SK-MEL-5 (cell line): ENCODE measurements around the gene UBE2G1. TPM values are rescaled to one million over a fixed set of nuclear protein-coding genes. Genes with fewer than 3 reads are reported as not detected.
"Not testable (repeated sequence)": the region's sequence is repeated elsewhere in the genome, so short reads cannot be mapped to it uniquely, and the experiment has no call there.

Experiments
- DNase-seq: peaks from one replicate; pipeline ENCODE4 v3.0.0-alpha.2; 2016; ENCODE audit warnings: low read depth, low spot score
- in situ Hi-C: cut with HindIII; loops from 2 replicates; pipeline ENCODE4 v1.10.0; 2016; ENCODE audit warnings: low sequenced_read_pairs, high pct_unique_total_duplicates, low pct_unique_long_range_greater_than_20kb
- total RNA-seq: library from RNA; depleted of rRNA; stranded (reverse); fragments of >200 nt; shearing (Covaris generic); gene quantifications from 2 replicates; pipeline ENCODE4 v1.2.3, GENCODE V29; 2014

Gene UBE2G1
- total RNA-seq, 1 experiment from 2014 or later, result 57.0 TPM

DNA sequence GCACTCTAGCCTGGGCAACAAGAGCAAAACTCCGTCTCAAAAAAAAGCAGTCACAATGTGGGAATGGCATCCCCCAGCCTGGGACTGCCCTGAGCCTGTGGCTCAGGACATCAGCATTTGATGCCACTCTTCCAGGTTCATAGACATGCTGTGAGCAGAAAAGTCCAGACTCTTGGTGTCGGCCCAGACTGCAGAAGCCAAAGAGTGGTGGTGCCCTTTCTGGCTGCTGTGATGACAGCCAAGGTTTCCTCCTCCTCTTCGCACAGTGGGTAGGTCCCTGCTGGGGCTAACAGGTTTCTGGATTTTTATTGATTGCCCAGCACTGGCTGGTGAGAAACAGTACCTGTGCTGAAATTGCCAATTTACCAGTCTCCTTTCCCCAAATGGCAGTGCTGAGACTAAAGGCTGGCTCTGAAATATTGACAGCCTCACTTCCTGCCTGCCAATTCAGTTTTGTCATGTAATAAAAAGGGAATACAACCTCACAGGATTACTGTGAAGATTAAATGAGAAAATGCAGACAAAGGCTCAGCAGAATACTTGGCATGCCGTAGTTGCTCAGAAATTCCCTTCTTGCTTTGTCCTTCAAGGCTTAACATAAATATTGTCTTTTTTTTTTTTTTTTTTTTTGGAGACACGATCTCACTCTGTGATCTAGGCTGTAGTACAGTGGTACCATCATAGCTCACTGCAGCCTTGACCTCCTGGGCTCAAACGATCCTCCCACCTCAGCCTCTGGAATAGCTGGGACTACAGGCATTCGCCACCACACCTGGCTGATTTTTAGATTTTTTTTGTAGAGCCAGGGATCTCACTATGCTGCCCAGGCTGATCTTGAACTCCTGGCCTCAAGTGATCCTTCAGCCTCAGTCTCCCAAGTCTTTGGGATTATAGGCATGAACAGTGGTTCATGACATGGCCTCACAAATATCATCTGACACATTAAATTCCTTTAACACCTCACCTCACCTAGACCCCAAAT is 15.5 kb upstream of the UBE2G1 start:
- no peak for DNase-seq

DNA sequence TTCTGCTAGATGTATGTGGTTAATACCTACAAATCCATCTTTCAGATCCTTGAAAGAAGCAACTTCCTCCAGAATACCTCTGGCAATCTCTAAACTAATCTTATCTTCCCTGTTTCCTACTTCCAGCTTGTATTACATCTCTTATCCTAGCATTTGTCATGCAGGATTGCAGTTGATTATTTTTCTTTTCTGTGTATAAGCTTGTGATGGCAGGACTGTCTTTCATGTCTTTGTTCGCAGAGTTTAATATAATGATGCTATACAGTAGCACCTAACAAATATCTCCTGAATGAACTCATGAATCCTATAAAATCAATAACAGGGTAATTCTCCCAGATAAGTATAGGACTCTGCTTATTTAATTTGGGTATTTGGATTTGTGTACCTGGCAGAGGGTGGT is 12.2 kb upstream of the UBE2G1 start:
- in situ Hi-C loops, result no loop called here

More for the DNA sequence above, 15.5 kb upstream of the UBE2G1 start:
- in situ Hi-C loops, result no loop called here

DNA sequence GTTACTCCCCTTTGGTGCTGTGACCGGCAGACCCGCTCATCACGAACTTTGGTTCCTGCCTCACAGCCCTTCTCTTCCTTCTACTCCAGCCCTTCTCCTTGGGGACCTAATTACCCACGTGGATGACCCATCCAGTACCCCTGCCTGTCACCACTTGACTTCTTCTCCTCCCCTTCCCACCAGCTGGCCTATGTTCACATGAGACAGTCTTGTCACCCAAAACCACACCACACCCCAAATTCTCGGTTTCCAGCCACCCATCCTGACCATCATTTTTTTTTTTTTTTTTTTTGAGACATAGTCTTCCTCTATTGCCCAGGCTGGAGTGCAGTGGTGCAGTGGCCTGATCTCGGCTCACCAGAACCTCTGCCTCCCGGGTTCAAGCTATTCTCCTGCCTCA is 10.8 kb upstream of the UBE2G1 start:
- DNase-seq, in situ Hi-C loops: not testable (repeated sequence)

More for the DNA sequence above, 12.2 kb upstream of the UBE2G1 start:
- no peak for DNase-seq

DNA sequence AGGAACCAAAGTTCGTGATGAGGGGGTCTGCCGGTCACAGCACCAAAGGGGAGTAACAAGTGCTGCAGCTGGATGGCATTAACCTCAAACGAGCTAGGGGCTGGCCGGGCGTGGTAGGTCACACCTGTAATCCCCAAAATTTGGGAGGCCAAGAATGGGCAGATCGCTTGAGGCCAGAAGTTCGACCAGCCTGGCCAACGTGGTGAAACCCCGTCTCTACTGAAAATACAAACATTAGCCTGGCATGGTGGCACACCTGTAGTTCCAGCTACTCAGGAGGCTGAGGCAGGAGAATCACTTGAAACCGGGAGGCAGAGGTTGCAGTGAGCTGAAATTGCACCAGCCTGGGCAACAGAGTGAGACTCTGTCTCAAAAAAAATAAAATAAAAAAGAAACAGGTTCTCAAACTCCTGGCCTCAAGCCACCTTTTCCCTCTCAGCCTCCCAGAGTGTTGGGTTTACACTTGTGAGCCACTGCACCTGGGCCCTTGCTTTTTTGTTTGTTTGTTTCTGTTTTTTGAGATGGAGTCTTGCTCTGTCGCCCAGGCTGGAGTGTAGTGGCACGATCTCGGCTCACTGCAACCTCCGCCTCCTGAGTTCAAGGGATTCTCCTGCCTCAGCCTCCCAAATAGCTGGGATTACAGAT is 9.4 kb upstream of the UBE2G1 start:
- DNase-seq, in situ Hi-C loops: not testable (repeated sequence)

DNA sequence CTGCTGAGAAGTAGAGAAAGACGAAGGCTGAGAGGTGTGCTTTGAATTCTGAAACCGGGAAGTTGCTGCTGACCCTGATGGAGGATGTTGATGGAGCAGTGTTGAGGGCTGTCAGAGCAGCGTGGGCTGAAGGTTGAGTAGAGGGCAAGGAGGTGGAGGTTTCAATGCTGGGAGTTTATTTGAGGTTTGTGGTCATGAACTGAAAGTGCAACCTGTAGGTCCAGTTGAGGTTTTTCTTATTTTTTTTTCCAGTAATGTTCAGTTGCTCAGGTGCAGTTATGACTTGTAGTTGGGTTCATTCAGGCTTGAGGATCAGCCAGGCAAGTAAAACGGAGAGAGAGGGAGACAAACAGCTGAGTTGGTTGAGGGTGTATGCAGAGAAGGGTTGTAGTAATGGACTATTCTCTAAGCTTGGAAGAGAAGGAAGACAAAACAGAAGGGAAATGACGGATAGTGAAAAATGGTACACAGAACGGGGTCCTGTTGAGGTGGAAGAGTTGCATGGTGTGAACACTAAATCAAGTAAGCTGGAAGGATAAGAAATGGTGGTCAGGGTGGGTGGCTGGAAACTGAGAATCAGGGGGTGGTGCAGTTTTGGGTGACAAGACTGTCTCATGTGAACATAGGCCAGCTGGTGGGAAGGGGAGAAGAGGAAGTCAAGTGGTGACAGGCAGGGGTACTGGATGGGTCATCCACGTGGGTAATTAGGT is 8.7 kb upstream of the UBE2G1 start:
- no peak for DNase-seq
- in situ Hi-C loops, result no loop called here

DNA sequence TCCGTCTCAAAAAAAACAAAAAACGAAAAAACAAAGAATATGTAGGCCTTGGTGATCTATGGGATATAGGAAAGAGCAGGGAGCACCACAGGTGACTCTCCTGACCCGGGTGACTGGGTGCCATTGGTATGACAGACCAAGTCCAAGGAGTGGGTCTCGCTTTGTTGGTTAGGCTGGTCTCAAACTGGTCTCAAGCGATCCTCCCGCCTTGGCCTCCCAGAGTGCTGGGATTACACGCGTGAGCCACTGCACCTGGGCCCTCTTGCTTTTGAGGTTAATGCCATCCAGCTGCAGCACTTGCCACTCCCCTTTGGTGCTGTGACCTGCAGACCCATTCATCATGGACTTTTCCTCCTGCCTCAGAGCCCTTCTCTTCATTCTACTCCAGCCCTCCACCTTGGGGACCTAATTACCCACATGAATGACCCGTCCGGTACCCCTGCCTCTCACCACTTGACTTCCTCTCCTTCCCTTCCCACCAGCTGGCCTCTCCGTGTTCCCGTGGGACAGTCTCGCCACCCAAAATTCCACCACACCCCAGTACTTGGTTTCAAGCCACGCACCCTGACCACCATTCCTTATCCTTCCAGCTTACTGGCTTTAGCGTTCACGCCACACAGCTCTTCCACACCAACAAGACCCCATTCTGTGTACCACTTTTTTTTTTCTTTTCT is 3.2 kb upstream of the UBE2G1 start:
- in situ Hi-C loops, result no loop called here

DNA sequence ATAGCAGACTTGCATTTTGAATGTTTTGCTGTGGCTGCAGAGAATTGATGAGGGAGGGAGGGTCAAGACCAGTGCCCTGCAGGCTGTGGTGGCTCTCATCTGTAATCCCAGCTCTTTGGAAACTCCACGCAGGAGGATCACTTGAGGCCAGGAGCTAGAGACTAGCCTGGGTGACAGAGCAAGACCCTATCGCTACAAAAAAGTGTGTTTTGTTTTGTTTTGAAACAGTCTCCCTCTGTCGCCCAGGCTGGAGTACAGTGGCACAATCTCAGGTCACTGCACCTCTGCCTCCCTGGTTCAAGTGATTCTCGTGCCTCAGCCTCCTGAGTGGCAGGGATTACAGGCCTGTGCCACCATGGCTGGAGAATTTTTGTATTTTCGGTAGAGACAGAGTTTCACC is 1.9 kb upstream of the UBE2G1 start:
- no peak for DNase-seq
- in situ Hi-C loops, result no loop called here

More for the DNA sequence above, 3.2 kb upstream of the UBE2G1 start:
- no peak for DNase-seq

DNA sequence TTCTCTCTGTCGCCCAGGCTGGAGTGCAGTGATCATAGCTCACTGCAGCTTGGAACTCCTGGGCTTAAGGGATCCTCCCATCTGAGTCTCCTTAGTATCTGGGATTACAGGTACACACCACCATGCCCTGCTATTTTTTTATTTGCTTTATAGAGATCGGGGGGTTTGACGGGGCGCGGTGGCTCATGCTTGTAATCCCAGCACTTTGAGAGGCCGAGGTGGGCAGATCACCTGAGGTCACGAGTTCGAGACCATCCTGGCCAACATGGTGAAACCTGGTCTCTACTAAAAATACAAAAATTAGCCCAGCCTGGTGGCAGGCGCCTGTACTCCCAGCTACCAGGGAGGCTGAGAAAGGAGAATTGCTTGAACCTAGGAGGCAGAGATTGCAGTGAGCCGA is 702 bp upstream of the UBE2G1 start:
- DNase-seq, in situ Hi-C loops: not testable (repeated sequence)

DNA sequence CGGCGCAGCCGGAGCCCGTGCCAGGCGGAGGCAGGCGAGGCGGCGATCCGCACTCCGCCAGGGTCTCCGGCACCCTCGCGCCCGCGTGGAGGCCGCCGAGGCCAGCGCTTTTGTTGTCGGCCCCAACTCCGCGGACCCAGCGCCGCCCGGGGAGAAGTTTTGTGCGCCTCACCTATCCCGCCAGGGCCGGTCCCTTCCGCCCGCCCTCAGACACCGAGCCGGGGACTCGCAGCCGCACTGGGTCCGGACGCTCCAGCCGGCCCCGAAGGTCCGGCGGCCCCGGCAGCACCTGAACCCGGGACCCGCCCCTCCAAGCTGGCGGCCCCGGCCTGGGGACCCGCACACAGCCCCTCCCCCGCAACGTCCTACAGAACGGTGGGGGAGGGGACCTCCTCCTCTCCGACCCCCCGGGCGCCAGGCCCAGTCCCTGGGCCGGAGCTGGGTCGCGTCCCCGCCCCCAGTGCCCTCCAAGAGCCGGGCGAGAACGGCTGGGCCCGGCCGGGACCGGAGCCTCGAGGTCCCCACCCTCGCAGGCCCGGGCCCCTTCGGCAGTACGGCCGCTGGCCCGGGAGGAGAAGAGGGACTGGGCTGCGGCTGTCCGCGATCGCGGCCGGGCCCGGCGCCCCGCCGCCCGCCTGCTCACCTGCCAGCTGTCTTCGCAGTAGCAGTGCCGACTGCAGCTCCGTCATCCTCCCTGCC is 698 bp downstream of the UBE2G1 start:
- peak; percentile 23 for DNase-seq
- in situ Hi-C loops, result no loop called here

DNA sequence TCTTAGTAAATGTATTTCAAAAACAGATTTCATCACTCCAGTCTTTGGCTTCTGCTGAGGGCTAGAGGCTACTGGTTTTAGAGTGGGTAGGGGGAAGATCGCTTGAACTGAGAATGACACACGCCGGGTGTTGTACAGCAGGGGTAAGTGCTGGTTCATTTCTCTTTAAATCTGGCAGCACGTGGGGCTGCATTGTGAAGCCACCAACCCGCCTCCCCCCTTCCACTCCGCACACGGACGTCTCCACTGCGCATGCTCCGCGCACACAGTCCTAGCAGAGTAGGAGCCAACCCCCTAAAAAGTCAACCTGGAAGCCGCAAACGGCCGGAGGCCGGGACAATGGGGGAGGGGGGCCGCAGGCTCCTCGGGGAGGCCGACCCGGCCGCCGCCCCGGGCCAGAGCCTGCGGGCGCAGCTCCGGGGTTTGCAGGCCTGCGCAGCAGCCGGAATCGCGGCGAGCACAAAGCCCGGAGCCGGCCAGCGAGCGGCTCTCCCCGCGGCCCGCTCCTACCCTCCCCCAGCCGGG is 1.3 kb downstream of the UBE2G1 start:
- peak; percentile 95 for DNase-seq
- in situ Hi-C loops, result no loop called here

DNA sequence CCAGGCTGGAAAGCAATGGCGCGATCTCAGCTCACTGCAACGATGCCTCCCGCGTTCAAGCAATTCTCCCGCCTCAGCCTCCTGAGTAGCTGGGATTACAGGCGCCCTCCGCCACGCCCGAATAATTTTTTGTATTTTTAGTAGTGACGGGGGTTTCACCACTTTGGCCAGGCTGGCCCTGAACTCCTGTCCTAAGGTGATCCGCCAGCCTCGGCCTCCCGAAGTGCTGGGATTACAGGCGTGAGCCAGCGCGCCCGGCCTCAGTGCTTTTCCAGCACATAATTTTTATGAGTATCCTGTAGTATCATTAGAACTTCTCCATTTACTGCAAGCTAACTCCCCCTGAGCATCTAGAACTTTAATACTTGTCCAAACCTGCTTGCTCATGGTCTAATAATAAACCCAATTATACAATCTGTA is 1.8 kb downstream of the UBE2G1 start:
- no peak for DNase-seq
- in situ Hi-C loops, result no loop called here

DNA sequence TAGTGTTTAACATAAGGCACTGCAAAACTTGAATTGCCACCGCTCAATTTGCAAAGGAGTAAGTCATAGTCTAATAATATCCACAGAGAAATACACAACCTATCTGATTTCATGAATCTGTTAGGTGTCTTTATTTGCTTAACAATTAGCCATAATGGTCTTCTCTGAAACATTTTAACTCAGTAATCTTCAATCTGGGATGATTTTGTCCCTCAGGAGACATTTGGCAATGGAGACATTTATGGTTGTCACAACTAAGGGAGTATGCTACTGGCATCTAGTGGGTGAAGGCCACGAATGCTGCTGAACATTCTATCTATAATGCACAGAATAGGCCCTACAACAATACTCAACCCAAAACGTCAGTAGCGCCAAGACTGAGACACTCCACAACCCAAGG is 4.3 kb downstream of the UBE2G1 start:
- in situ Hi-C loops, result no loop called here

DNA sequence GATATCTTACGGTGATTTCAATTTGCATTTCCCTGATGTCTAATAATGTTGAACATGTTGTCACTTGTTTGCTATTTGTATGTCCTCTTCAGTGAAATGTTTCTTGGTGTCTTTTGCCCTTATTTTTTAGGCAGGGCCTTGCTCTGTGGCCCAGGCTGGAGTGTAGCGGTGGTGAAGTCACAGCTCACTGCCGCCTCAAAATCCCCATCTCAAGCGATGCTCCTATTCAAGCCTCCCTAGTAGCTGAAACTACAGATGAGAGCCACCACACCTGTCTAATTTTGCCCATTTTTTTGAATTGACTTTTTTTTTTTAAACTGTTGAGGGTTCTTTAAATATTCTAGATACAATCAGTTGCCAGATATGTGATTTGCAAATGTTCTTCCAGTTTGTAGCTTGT is 8.3 kb downstream of the UBE2G1 start:
- in situ Hi-C loops, result no loop called here
- no peak for DNase-seq

More for the DNA sequence above, 4.3 kb downstream of the UBE2G1 start:
- DNase-seq, result peak; percentile 53

DNA sequence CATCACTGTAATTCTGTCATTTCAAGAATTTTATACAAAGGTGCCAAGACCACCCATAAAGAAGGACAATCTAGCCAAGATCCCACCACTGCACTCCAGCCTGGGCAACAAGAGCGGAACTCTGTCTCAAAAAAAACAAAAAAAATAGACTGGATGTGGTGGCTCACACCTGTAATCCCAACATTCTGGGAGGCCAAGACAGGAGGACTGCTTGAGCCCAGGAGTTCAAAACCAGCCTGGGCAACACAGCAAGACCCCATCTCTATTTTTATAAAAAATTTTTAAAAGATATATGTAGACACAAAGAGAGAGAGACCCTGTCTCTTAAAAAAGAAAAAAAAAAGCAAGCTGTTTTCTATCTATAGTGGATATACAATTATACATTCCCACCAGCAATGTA is 8.8 kb downstream of the UBE2G1 start:
- DNase-seq, result no peak
- in situ Hi-C loops, result no loop called here

DNA sequence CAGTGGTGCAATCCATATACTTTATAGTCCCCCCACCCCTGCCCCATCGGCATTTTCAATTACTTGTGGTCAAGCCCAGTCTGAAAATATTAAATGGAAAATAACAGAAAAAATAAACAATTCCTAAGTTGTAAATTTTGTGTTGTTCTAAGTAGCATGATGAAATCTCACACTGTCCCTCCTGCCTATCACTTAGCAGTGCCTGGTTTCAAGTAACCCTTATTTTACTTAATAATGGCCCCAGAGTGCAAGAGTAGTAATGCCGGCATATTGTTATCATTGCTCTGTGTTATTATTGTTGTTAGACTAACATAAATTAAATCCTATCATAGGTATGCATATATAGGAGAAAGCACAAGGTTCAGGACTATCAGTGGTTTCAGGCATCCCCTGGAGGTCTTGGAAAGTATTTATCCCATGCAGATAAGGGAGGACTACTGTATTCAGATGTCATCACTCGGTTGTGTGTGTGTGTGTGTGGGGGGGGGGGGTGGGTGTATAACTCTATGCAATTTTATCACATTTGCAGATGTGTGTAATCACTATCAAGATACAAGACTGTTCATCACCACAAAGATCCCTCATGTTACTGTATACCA is 9.3 kb downstream of the UBE2G1 start:
- DNase-seq, result no peak
- in situ Hi-C loops, result no loop called here

DNA sequence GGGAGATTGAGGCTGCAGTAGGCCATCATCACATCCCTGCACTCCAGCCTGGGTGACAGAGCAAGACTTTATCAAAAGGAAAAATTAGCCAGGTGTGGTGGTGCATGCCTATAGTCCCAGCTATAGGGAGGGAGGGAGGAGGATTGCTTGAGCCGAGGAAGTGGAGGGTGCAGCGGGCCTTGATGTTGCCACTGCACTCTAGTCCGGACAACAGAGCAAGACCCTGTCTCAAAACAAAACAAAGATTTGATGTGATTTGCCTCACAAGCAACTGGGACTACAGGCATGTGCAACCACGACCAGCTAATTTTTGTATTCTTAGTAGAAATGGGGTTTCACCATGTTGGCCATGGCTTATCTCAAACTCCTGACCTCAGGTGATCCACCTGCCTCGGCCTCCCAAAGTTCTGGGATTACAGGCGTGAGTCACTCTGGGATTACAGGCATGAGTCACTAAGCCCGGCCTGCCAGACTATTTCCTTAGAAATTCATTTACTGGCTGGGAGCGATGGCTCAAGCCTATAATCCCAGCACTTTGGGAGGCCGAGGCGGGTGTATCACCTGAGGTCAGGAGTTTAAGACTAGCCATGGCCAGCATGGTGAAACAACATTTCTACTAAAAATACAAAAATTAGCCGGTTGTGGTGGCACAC is 11.5 kb downstream of the UBE2G1 start:
- no peak for DNase-seq
- in situ Hi-C loops, result no loop called here
